ENCODE measurements around the gene PPP1R12A.

The PPP1R12A gene

DNA sequence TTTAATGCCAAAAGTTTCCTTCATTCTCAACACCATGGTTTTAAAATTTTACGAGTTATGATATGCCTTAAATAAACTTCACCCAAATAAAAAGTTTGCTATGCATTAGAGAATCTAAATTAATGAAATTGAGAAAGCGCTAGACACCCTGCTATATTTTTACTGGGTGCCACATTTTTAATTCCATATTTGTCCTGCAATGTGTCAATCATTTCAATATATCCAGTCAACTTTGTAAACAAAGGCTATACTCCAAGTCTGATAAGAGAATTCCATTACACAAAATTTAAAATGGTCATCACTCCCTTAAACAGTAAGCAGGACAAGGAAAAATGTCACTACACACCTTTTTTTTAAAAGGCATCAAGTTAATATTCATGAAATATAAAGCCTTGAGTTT is 1.9 kb downstream of the PPP1R12A start:
- H3K9ac ChIP-seq (ENCODE audit: low read length): peak overlapping the region; percentile 91

DNA sequence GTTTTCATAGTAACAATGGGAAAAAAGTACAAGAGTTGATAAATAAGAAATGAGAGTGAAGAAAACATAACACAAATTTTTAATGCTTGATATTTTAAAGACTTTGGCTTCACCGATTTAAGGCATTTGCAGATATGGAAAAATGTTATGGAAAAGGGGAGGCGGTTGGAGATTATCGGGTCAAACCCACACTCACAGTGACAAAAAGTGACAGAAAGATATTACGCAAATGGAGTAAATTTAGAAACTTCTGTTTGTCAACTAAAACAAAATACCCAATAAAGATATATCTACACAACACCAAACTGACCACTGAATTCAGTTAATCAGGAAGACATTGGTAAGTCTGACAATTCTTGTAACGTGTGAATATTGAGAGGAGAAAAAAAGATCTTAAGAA is 2.5 kb downstream of the PPP1R12A start:
- Histone ChIP-seq H3K9ac (ENCODE audit: low read length) (no peak overlapping the region), H3K4me1 (ENCODE audit: low read length) (peaks cover 30% of the 10 kb centered on the region), H3K4me2 (ENCODE audit: low read length) (peak overlapping the region; percentile 87), H3K27me3 (ENCODE audit: low read depth, low read length) (no peaks in the 10 kb centered on the region), H3K9me3 (ENCODE audit: insufficient read depth, low read length) (no peaks in the 10 kb centered on the region), H3K4me3 (ENCODE audit: low read length) (peak overlapping the region; percentile 96; the same call in 1 of the 2 replicates), H3K27ac (ENCODE audit: low read length) (no peak overlapping the region), H3K79me2 (ENCODE audit: low read length) (peaks cover 80% of the 10 kb centered on the region), H3K36me3 (replicated peaks; ENCODE audit: low read depth, low read length) (no peaks in the 10 kb centered on the region), H4K20me1 (ENCODE audit: insufficient read depth, low read length) (peaks cover 56% of the 10 kb centered on the region), H2AFZ (ENCODE audit: low read depth, low read length) (no peak overlapping the region)
- TF ChIP-seq EZH2phosphoT487 (IDR thresholded peaks at IDR 0.05; ENCODE audit: low read depth): no peak
- TF ChIP-seq, protein P1, sequence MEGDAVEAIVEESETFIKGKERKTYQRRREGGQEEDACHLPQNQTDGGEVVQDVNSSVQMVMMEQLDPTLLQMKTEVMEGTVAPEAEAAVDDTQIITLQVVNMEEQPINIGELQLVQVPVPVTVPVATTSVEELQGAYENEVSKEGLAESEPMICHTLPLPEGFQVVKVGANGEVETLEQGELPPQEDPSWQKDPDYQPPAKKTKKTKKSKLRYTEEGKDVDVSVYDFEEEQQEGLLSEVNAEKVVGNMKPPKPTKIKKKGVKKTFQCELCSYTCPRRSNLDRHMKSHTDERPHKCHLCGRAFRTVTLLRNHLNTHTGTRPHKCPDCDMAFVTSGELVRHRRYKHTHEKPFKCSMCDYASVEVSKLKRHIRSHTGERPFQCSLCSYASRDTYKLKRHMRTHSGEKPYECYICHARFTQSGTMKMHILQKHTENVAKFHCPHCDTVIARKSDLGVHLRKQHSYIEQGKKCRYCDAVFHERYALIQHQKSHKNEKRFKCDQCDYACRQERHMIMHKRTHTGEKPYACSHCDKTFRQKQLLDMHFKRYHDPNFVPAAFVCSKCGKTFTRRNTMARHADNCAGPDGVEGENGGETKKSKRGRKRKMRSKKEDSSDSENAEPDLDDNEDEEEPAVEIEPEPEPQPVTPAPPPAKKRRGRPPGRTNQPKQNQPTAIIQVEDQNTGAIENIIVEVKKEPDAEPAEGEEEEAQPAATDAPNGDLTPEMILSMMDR (IDR thresholded peaks at IDR 0.05; ENCODE audit: low read depth, low read length): no peak

More for the DNA sequence above, 1.9 kb downstream of the PPP1R12A start:
- Histone ChIP-seq H4K20me1 (ENCODE audit: insufficient read depth, low read length) (peaks cover 49% of the 10 kb centered on the region), H3K79me2 (ENCODE audit: low read length) (peaks cover 74% of the 10 kb centered on the region), H3K9me3 (ENCODE audit: insufficient read depth, low read length) (no peaks in the 10 kb centered on the region), H3K27me3 (ENCODE audit: low read depth, low read length) (no peaks in the 10 kb centered on the region), H3K4me3 (ENCODE audit: low read length) (peak overlapping the region; percentile 96), H3K27ac (ENCODE audit: low read length) (no peak overlapping the region), H3K4me2 (ENCODE audit: low read length) (peak overlapping the region; percentile 87), H3K36me3 (replicated peaks; ENCODE audit: low read depth, low read length) (no peaks in the 10 kb centered on the region), H3K4me1 (ENCODE audit: low read length) (peaks cover 27% of the 10 kb centered on the region), H2AFZ (ENCODE audit: low read depth, low read length) (no peak overlapping the region)
- TF ChIP-seq, protein P1 (IDR thresholded peaks at IDR 0.05; ENCODE audit: low read depth, low read length): no peak
- TF ChIP-seq EZH2phosphoT487 (IDR thresholded peaks at IDR 0.05; ENCODE audit: low read depth): no peak

DNA sequence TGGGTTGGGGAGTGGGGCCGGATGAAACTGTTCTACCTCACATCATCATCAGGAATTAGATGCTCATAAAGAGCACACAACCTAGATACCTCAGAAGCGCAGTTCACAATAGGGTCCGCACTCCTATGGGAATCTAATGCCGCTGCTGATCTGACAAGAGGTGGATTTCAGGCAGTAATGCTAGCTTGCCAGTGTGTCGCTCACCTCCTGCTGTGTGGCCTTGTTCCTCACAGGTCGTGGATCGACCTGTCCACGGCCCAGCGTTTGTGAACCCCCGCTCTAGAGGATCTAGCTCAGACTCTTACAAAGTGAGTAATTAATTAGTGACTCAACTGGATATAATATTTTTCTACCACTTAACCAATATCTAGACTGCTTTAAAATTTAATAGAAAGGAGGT is 5.8 kb downstream of the PPP1R12A start:
- Histone ChIP-seq H3K27ac (ENCODE audit: low read length) (no peak overlapping the region), H3K9ac (ENCODE audit: low read length) (no peak overlapping the region), H4K20me1 (ENCODE audit: insufficient read depth, low read length) (peaks cover 88% of the 10 kb centered on the region), H3K36me3 (replicated peaks; ENCODE audit: low read depth, low read length) (no peaks in the 10 kb centered on the region), H3K79me2 (ENCODE audit: low read length) (peaks cover 99% of the 10 kb centered on the region), H3K9me3 (ENCODE audit: insufficient read depth, low read length) (no peaks in the 10 kb centered on the region), H3K4me1 (ENCODE audit: low read length) (peaks cover 25% of the 10 kb centered on the region), H2AFZ (ENCODE audit: low read depth, low read length) (no peak overlapping the region), H3K4me3 (ENCODE audit: low read length) (no peak overlapping the region), H3K27me3 (ENCODE audit: low read depth, low read length) (no peaks in the 10 kb centered on the region), H3K4me2 (ENCODE audit: low read length) (no peak overlapping the region)
- TF ChIP-seq, protein P1 (IDR thresholded peaks at IDR 0.05; ENCODE audit: low read depth, low read length): no peak
- no peak for TF ChIP-seq EZH2phosphoT487 (IDR thresholded peaks at IDR 0.05; ENCODE audit: low read depth)

DNA sequence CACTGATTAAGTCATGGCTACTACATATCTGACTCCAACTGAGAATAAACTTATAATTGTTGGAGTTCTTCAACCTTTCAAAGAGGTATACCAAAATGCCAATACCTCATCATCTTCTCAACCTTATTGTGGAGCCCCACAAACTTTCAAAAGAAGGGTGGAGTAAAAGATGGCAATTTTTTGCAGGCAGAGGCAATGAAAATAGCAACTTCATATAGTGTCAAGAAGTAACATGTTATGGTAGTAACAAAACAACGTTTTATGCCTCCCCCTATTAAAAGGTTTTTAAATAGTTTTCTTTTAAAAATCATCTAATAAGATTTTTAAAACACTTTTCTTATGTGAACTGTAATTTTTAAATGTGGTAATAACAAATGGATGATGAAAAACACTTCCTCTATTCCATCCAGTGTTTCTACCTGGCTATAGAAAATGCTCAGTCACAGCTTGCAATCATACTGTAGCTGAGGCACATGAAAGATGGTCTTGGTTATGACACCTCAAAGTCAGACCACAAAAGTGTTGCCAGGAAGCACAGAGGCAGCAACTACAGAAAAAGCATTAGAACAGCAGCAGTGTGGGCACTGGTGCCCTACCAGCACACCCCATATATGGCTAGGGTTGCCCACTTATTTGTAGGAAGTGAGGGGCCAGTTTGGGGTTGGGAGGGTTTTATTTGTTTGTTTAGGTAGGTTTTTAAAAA is 7.0 kb downstream of the PPP1R12A start:
- H3K4me3 ChIP-seq (ENCODE audit: low read length): no peak overlapping the region
- peaks cover 20% of the 10 kb centered on the region for H3K4me1 ChIP-seq (ENCODE audit: low read length)
- TF ChIP-seq EZH2phosphoT487 (IDR thresholded peaks at IDR 0.05; ENCODE audit: low read depth): no peak
- TF ChIP-seq, protein P1 (IDR thresholded peaks at IDR 0.05; ENCODE audit: low read depth, low read length): no peak
- H2AFZ ChIP-seq (ENCODE audit: low read depth, low read length): no peak overlapping the region
- no peaks in the 10 kb centered on the region for H3K36me3 ChIP-seq (replicated peaks; ENCODE audit: low read depth, low read length)
- H3K9ac ChIP-seq (ENCODE audit: low read length): no peak overlapping the region
- H3K27ac ChIP-seq (ENCODE audit: low read length): no peak overlapping the region
- H3K27me3 ChIP-seq (ENCODE audit: low read depth, low read length): no peaks in the 10 kb centered on the region
- H4K20me1 ChIP-seq (ENCODE audit: insufficient read depth, low read length): peaks cover 78% of the 10 kb centered on the region
- peaks cover 99% of the 10 kb centered on the region for H3K79me2 ChIP-seq (ENCODE audit: low read length)
- H3K9me3 ChIP-seq (ENCODE audit: insufficient read depth, low read length): no peaks in the 10 kb centered on the region
- H3K4me2 ChIP-seq (ENCODE audit: low read length): no peak overlapping the region
